HFFc6 (cell line): ENCODE results near the gene ZNF654. TPM values are rescaled to one million over a fixed set of nuclear protein-coding genes. Genes with fewer than 3 reads are reported as not detected.

ENCODE experiments used
- DNase-seq: peaks from one replicate; pipeline ENCODE4 v3.0.0-alpha.2; 2018
- H3K27ac Mint-ChIP-seq: 2 replicates; pipeline ENCODE4 v1.8.0; 2020; ENCODE audit warnings: mild to moderate bottlenecking, mixed read lengths
- H3K27me3 Mint-ChIP-seq: 2 replicates; pipeline ENCODE4 v1.8.0; 2021; ENCODE audit warnings: mild to moderate bottlenecking, moderate library complexity, mixed read lengths; ENCODE audit not compliant: insufficient read depth
- H3K36me3 Mint-ChIP-seq: 2 replicates; pipeline ENCODE4 v1.8.0; 2021; ENCODE audit warnings: low read depth, mixed read lengths
- H3K4me1 Mint-ChIP-seq: 2 replicates; pipeline ENCODE4 v1.8.0; 2020; ENCODE audit warnings: low read depth, mixed read lengths
- H3K4me3 Mint-ChIP-seq: 2 replicates; pipeline ENCODE4 v1.8.0; 2020; ENCODE audit warnings: mild to moderate bottlenecking, moderate library complexity, mixed read lengths
- H3K9me3 Mint-ChIP-seq: 2 replicates; pipeline ENCODE4 v1.8.0; 2020; ENCODE audit warnings: mild to moderate bottlenecking, mixed read lengths
- total RNA-seq, 6 experiments: library from RNA; stranded (reverse); fragmentation: NEBNext Ultra II Directional; extraction: Animal tissue kit (Norgen Biotek cat#: 25700); gene quantifications; 2 replicates in 1 of 6; 3 replicates in 5 of 6; pipeline ENCODE4 v1.2.3, GENCODE V29; 2021
- TF ChIP-seq, protein P1 (sequence below): fragments of 200-600 bp; sonication (generic); IDR thresholded peaks from 2 replicates; pipeline ENCODE4 v1.5.0; 2021; ENCODE audit warnings: antibody characterized with exemption, mild to moderate bottlenecking

Gene ZNF654
- total RNA-seq, 6 experiments from 2014 or later: 11.5 to 15.5 (median 14.4) TPM

DNA sequence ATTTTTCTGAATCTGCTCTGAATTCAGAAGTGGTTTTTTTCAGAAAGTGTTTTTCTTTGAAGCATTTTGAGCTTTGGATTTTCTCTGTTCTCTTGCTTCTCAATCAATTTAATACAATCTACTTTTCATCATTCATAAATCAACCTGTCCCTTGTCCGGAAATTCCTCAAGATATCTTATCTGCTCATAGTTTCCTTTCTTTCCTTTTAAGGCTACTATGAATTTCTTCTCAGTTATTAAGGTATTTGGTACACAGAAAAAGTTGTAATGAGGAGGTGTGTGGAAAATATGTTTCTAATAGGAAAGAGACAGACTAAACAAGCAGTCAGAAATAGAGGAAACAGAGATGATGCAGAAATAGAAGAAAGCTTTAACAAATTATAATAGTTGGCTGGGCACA, 14.6 kb upstream of the ZNF654 start:
- H3K27ac Mint-ChIP-seq: no peak overlapping the region
- no peaks in the 10 kb centered on the region for H3K9me3 Mint-ChIP-seq
- no peak for DNase-seq
- H3K27me3 Mint-ChIP-seq: no peaks in the 10 kb centered on the region; the same call in none of the 2 replicates
- TF ChIP-seq, protein P1, sequence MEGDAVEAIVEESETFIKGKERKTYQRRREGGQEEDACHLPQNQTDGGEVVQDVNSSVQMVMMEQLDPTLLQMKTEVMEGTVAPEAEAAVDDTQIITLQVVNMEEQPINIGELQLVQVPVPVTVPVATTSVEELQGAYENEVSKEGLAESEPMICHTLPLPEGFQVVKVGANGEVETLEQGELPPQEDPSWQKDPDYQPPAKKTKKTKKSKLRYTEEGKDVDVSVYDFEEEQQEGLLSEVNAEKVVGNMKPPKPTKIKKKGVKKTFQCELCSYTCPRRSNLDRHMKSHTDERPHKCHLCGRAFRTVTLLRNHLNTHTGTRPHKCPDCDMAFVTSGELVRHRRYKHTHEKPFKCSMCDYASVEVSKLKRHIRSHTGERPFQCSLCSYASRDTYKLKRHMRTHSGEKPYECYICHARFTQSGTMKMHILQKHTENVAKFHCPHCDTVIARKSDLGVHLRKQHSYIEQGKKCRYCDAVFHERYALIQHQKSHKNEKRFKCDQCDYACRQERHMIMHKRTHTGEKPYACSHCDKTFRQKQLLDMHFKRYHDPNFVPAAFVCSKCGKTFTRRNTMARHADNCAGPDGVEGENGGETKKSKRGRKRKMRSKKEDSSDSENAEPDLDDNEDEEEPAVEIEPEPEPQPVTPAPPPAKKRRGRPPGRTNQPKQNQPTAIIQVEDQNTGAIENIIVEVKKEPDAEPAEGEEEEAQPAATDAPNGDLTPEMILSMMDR: no peak
- H3K4me3 Mint-ChIP-seq: no peak overlapping the region
- peaks cover 10% of the 10 kb centered on the region; the same call in 1 of the 2 replicates for H3K4me1 Mint-ChIP-seq
- H3K36me3 Mint-ChIP-seq: no peaks in the 10 kb centered on the region

DNA sequence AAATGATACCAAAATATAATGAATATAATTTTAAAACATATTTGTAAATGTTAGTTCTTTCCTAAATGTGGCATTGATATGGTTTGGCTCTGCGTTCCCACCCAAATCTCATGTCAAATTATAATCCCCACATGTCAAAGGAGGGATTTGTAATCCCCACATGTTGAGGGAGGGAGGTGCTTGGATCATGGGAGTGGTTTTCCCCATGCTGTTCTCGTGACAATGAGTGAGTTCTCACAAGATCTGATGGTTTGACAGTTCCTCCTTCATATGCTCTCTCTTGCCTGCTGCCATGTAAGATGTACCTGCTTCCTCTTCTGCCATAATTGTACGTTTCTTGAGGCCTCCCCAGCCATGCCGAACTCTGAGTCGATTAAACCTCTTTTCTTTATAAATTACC, 12.3 kb upstream of the ZNF654 start:
- H3K27me3 Mint-ChIP-seq: no peaks in the 10 kb centered on the region; the same call in none of the 2 replicates
- no peak overlapping the region; the same call in 1 of the 2 replicates for H3K4me3 Mint-ChIP-seq
- TF ChIP-seq, protein P1: no peak
- no peak overlapping the region for H3K27ac Mint-ChIP-seq
- H3K36me3 Mint-ChIP-seq: no peaks in the 10 kb centered on the region
- H3K4me1 Mint-ChIP-seq: peaks cover 10% of the 10 kb centered on the region; the same call in 1 of the 2 replicates
- no peak for DNase-seq
- H3K9me3 Mint-ChIP-seq: no peaks in the 10 kb centered on the region

DNA sequence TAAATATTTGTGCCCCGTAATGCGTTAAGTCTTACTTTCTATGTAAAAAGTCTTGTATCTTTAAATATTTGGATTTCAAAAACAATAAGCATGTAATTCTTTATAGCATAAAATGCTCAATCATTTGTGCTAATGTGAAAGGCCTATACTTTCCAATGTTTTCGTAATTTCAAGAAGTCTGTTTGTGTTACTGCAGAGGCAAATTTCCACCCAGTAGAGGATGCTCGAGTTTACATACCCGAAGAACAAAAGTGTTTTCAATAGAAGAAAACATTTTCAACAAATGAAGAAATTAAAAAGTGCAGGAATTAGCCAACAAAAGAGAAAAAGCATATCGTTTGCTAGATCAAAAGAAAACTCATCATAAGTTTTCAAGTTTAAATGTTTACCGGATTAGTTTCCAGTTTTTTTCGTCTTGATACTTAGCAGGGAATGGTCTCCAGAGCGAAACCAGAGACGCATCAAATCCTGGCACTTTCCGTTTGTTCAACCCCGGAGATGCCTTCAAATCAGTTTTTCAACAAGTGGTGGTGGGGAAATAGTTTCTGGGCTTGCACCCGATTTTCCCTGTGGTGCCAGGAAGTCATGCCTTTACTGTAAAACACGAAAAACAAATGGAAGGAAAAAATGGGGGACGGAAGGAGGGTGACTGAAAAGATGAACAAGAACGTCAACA, 1.3 kb upstream of the ZNF654 start:
- TF ChIP-seq, protein P1: peak; percentile 39; the same call in 1 of the 2 replicates
- H3K4me1 Mint-ChIP-seq: peaks cover 49% of the 10 kb centered on the region
- H3K36me3 Mint-ChIP-seq: peaks cover 32% of the 10 kb centered on the region
- peak overlapping the region; percentile 77 for H3K27ac Mint-ChIP-seq
- H3K4me3 Mint-ChIP-seq: peak overlapping the region; percentile 98
- H3K27me3 Mint-ChIP-seq: peaks cover 2% of the 10 kb centered on the region; the same call in 1 of the 2 replicates
- peak; percentile 6 for DNase-seq
- no peaks in the 10 kb centered on the region for H3K9me3 Mint-ChIP-seq

DNA sequence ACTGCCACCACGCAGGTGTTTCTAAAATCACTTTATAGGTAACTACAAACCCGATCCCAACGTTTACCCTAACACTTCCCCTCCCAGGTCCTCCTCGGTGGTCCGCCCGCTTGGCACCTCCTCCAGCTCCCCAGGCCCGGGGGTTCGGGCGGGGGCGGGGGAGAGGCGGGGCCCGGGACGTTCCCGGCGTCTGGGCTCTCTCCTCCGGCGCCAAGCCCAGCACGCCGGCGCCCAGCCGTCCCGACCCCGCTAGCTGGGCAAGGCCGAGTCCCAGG, 812 bp upstream of the ZNF654 start:
- peak overlapping the region; percentile 98 for H3K4me3 Mint-ChIP-seq
- peaks cover 2% of the 10 kb centered on the region; the same call in 1 of the 2 replicates for H3K27me3 Mint-ChIP-seq

DNA sequence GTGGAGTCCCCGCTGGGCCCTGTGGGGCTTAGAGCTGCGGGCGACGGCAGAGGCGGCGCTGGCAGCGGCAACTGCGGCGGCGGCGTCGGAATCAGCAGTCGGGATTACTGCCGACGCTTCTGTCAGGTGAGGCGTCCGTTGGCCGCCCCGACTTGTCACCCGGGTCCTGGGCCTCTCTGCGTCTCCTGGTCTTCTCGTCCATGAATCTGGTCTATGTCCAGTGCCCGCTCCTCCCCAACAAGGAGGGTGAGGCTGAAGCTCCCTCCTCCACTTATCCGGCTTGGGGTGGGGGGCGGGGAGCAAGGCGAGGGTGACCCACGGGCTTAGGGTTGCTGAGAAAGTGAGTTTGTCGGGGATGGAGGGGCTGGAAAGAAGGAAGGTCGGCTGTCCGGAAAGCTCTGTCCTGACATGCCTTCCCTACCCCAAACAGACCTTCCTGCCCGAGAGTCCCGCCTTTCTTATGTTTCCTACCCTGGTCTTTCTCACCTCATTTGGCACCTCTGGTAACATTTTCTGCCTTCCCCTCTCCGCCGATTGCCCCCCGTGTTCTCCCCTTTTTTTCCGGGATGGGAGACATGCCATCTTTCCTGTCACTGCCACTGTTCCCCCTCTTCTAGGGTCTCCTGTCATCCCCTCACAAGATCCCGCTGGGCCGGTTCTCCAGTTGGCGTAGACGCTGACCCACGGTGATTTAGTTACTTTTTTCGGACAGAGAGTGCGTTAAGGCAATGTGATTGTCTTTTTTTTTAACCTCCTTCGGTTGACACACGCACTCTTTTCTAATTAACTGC, 520 bp downstream of the ZNF654 start:
- H3K4me3 Mint-ChIP-seq: peak overlapping the region; percentile 98
- no peak for DNase-seq
- H3K4me1 Mint-ChIP-seq: peaks cover 59% of the 10 kb centered on the region
- H3K36me3 Mint-ChIP-seq: peaks cover 25% of the 10 kb centered on the region
- peaks cover 2% of the 10 kb centered on the region; the same call in 1 of the 2 replicates for H3K27me3 Mint-ChIP-seq
- H3K9me3 Mint-ChIP-seq: no peaks in the 10 kb centered on the region
- TF ChIP-seq, protein P1: no peak
- H3K27ac Mint-ChIP-seq: peak overlapping the region; percentile 82

More for the DNA sequence above, 812 bp upstream of the ZNF654 start:
- H3K27ac Mint-ChIP-seq: peak overlapping the region; percentile 77
- TF ChIP-seq, protein P1: no peak
- no peaks in the 10 kb centered on the region for H3K9me3 Mint-ChIP-seq
- H3K4me1 Mint-ChIP-seq: peaks cover 54% of the 10 kb centered on the region
- DNase-seq: no peak
- H3K36me3 Mint-ChIP-seq: peaks cover 32% of the 10 kb centered on the region
